HG03045 (cell line): ENCODE measurements around the gene NCOA3.
"Not testable (repeated sequence)": the region's sequence is repeated elsewhere in the genome, so short reads cannot be mapped to it uniquely, and the experiment has no call there.

Experiments
- ATAC-seq: cut with Tn5 transposase; IDR thresholded peaks from one replicate; pipeline ENCODE4 v1.9.1; 2021; ENCODE audit warnings: mild to moderate bottlenecking, moderate library complexity; ENCODE audit not compliant: unreplicated experiment

Gene NCOA3

DNA sequence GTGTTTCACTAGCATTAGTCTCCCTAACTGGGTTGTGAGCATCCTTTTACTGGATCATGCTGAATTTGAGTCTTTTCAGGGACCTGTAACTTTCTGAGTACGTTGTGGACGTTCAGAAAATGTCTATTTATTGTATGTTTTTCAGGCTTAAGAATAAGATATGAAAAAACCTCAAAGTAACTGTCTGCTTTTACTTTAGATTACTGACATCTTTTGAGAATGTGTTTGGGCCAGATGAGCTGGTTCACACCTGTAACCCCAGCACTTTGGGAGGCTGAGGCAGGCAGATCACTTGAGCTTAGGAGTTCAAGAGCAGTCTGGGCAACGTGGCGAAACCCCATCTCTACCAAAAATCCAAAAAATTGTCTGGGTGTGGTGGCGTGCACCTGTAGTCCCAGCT lies 32.7 kb downstream of the NCOA3 start:
- no peak for ATAC-seq

- ATAC-seq, result no peak
Measured at GRCh38 chr20:47535088-47535487, 33.4 kb downstream of the NCOA3 start.

GRCh38 chr20:47535994-47536393 lies 34.3 kb downstream of the NCOA3 start:
- no peak for ATAC-seq

DNA sequence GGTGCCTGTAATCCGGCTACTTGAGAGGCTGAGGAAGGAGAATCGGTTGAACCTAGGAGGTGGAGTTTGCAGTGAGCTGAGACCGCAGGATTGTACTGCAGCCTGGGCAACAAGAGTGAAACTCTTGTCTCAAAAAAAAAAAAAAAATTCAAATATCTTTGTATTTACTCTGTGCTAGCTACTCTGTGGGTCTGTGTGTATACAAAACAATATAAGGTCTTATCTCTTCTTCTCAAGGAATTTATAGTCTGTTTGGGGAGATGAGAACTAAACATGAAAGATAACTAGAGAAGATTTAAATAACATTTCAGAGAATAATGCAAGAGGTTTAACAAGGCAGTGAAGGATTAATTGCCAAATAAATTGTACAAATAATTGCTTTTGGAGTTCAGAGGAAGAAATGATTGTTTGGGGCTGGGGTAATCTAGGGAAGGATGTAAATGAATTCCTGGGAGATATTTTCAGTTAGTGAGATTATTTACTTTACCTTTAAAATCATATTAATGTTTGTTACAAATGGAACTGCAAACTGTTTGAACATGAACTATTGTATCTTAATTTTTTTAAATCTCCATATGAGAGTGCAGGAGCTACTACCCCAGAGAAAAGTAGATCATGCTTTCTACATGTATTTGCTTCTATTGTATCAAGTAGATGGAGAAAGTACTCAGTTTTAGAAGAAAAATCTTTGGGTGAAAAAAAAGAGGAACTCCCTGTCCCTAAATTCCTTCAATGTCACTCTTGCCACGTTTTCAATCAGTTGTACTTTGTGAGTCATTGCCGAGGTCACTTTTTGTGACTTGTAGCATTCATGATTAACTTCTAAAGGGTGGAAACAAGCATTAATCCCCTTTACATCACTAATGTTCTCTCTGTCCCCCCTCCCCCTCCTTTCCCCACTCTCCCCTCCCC lies 39.0 kb downstream of the NCOA3 start:
- no peak for ATAC-seq

DNA sequence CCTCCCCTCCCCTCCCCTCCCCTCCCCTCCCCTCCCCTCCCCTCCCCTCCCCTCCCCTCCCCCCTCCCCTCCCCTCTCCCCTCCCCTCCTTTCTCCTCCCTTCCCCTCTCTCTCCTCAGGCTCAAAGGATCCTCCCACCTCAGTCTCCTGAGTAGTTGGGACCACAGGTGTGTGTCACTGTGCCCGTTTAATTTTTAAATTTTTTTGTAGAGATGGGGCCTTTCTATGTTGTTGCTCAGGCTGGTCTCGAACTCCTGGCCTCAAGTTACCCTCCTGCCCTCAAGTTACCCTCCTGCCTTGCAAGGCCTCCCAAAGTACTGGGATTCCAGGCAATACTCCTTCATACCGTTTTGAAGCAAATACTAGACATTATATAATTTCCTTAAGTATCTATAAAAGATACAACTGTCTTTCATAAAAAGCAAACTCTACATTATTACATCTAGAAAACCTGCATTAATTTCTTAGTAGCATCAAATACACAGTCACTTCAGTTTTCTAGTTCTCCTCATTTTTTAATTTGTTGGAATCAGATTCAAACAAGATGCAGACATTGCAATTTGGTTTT lies 39.8 kb downstream of the NCOA3 start:
- no peak for ATAC-seq

- ATAC-seq, result no peak
Measured at GRCh38 chr20:47543006-47543431, 41.3 kb downstream of the NCOA3 start.

DNA sequence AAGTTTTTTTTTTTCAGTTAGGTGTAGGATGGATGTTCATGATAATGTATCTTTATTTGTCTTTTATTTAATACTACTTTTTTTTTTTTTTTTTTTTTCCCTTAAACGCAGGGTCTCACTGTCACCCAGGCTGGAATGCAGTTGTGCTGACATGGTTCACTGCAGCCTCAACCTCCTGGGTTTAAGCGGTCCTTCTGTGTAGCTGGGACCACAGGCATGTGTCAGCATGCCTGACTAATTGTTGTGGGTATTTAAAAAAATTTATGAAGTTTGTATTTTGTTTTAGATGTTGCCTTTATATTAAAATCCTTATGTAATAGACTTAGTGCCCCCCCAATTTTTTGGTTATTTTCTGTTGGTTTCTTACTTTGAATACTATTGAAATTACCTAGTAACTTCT lies 42.6 kb downstream of the NCOA3 start:
- no peak for ATAC-seq

DNA sequence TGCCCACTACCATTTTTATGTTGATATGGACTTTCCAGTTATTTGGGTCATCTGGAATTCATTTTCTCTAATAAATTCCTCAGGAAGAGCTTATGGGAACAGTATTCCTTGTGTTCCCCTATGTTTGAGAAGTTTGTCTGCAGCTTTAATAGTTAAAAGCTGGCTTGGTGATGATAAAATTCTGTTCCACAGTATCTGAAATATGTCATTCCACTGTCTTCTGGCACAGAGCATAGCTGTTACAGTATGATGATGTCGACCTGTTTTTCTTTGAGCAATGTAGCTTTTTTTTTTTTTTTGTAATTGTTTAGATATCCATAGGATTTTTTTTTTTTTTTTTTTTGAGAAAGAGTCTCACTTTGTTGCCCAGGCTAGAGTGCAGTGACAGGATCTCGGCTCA lies 43.2 kb downstream of the NCOA3 start:
- ATAC-seq, result no peak

- ATAC-seq, result no peak
Measured at GRCh38 chr20:47545499-47545898, 43.8 kb downstream of the NCOA3 start.

DNA sequence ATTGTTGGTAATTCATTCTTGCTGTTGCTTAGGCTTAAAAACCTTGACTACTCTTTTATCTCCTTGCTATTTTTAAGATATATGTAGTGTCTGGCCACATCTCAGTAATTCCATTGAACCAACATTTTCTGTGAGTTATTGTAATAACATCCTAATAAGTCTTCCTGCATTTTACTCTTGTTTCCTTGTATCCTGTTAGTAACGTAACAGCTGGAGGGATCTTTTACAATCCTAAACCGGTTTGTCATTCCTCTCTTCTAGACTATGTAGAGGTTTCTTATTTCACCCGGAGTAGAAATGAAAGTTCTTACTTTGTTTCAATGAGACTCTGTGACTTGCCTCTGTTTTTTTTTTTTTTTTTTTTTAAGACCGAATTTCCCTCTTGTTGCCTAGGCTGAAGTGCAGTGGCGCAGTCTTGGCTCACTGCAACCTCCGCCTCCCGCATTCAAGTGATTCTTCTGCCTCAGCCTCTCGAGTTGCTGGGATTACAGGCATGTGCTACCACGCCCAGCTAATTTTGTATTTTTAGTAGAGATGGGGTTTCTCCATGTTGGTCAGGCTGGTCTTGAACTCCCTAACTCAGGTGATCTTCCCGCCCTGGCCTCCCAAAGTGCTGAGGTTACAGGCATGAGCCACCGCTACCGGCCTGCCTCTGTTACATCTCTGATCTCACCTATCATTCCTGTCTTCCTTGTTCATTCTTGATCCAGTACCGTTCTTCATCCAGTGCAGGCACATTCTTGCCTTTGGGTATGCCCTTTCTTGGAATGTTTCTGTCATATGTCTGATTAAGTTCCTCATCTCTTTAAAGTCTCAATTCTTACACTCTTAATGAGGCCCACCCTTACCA lies 44.7 kb downstream of the NCOA3 start:
- no peak for ATAC-seq

- ATAC-seq, result no peak
Measured at GRCh38 chr20:47547034-47547387, 45.3 kb downstream of the NCOA3 start.

DNA sequence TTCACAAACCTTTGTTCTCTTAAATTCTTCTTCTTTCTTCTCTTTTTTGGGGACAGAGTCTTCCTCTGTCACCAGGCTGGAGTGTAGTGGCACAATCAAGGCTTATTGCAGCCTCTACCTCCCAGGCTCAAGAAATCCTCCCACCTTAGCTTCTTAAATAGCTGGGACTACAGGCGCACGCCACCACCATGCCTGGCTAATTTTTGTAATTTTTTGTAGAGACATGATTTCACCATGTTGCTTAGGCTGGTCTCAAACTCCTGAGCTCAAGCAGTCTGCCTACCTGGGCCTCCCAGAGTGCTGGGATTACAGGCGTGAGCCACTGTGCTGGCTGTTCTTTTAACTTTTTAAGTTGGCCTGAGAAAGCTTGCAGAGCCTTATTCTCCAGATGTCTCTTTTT lies 48.0 kb downstream of the NCOA3 start:
- ATAC-seq, result no peak

DNA sequence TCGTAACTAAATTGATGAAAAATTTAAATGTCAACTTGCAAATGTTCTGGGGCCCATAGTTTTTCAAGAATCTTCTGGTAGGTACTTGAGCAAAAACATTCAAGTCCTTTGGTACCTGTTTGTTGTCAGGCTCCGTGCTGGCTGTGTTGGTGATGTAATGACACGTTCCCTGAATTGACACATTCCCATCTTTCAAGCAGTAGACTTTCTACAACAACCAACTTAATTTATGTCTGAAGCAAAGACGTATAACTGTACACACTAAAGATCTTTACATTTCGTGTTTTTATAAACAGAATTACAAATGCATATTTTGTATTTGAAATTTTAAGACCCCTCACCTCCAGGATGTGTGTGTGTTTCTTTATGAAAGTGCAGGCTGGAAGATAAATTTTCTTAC lies 49.5 kb downstream of the NCOA3 start:
- ATAC-seq, result no peak

DNA sequence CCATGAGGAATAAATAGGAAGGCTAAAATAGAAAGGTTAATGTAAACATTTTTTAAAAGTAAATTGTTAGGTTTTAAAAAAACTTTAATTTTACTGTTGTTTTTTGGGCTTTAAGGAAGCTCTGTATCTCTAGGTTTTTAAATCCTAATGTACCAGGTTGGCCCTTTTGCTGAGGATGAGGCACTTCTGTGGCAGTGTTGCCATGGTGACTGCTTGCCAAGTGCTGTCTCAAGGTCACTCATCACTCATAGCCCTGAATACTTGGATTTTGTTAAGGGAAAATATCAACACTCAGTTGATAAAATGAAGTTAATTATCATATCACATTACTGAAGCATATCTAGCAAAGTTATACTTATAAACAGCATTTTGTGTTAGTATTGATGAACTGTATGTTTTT lies 50.2 kb downstream of the NCOA3 start:
- ATAC-seq, result no peak

DNA sequence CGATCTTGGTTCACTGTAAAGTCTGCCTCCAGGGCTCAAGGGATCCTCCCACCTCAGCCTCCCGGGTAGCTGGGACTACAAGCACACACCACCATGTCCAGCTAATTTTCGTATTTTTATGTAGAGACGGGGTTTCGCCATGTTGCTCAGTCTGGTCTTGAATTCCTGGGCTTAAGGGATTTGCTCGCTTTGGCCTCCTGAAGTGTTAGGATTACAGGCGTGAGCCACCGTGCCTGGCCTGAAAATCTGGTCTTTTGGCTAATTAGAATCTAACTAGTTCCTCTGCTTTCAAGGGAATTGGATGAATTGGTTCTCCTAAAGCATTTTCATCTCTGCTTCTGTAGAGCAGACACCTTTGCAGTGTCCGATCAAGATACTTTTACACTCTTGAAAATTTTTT lies 51.3 kb downstream of the NCOA3 start:
- no peak for ATAC-seq

- not testable (repeated sequence) for ATAC-seq
Measured at GRCh38 chr20:47553594-47554235, 52.0 kb downstream of the NCOA3 start.

- not testable (repeated sequence) for ATAC-seq
Measured at GRCh38 chr20:47554283-47554682, 52.6 kb downstream of the NCOA3 start.

GRCh38 chr20:47557218-47557617 lies 55.5 kb downstream of the NCOA3 start:
- no peak for ATAC-seq

- no peak for ATAC-seq
Measured at GRCh38 chr20:47557791-47558190, 56.1 kb downstream of the NCOA3 start.

DNA sequence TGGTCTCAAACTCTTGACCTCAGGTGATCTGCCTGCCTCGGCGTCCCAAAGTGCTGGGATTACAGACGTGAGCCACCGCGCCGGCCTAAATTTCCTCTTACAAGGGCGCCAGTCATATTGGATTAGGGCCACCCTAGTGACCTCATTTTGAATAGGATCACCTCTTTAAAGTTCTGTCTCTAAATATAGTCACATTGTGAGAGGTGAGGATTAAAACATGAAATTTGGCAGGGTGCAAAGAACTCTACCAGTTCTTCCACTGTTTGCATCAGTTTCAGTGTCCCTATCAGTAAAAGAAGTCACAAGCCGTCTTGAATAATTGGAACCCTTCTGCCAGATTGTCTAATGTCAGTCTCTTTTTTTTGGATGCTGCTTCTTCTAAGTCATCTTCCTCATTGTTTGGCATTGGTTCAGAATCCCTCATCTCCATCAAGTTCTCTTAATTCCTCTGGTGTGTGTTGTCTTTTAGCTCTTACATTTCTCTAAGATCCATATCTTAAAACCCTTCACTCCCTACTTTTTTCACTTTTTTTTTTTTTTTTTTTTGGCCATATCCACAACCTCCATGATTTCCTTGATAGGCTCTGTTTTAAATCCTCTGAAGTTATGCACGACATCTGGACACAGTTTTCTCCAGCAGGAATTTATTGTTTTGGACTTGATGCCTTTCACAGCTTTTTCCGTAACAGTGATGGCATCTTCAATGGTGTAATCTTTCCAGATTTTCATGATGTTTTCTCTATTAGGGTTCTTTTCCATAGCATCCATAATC lies 56.8 kb downstream of the NCOA3 start:
- no peak for ATAC-seq
